GM23338 (cell line): ENCODE measurements around the gene SUGP1. TPM values are rescaled to one million over a fixed set of nuclear protein-coding genes. Genes with fewer than 3 reads are reported as not detected.
A peak's percentile ranks its signal among the peaks of the same experiment; 100 is the strongest.

Source experiments
- ATAC-seq: fragments of 200-7000 bp; cut with Tn5 transposase; 3 replicates; pipeline ENCODE4 v1.9.1; 2020
- DNase-seq: peaks from one replicate; pipeline ENCODE4 v3.0.0-alpha.2; 2015; ENCODE audit warnings: low spot score
- H2AFZ ChIP-seq: fragments of 200-600 bp; sonication (generic); 2 replicates; pipeline ENCODE4 v1.8.0; 2016; ENCODE audit warnings: antibody characterized with exemption, mild to moderate bottlenecking, moderate library complexity
- H3F3A ChIP-seq: fragments of 200-600 bp; sonication (generic); replicated peaks from 2 replicates; pipeline ENCODE4 v1.8.0; 2017; ENCODE audit warnings: antibody characterized with exemption, mixed run types, low read depth
- H3K27ac ChIP-seq: fragments of 200-600 bp; sonication (generic); 2 replicates; pipeline ENCODE4 v1.6.1; 2016; ENCODE audit warnings: low read depth
- H3K27me3 ChIP-seq: fragments of 200-600 bp; sonication (generic); 2 replicates; pipeline ENCODE4 v1.8.0; 2016; ENCODE audit warnings: mild to moderate bottlenecking, mixed run types, moderate library complexity; ENCODE audit not compliant: insufficient read depth
- H3K36me3 ChIP-seq: fragments of 200-600 bp; sonication (generic); 2 replicates; pipeline ENCODE4 v1.8.0; 2016; ENCODE audit warnings: mild to moderate bottlenecking; ENCODE audit not compliant: insufficient read depth
- H3K4me1 ChIP-seq: fragments of 200-600 bp; sonication (generic); 2 replicates; pipeline ENCODE4 v1.8.0; 2016; ENCODE audit warnings: mild to moderate bottlenecking, moderate library complexity; ENCODE audit not compliant: insufficient read depth
- H3K4me2 ChIP-seq: fragments of 200-600 bp; sonication (generic); 2 replicates; pipeline ENCODE4 v1.7.1; 2017; ENCODE audit warnings: mixed run types
- H3K4me3 ChIP-seq: fragments of 200-600 bp; sonication (generic); 2 replicates; pipeline ENCODE4 v1.6.1; 2016; ENCODE audit warnings: mixed run types
- H3K79me2 ChIP-seq: fragments of 200-600 bp; sonication (generic); replicated peaks from 2 replicates; pipeline ENCODE4 v1.8.0; 2017; ENCODE audit warnings: mild to moderate bottlenecking; ENCODE audit not compliant: insufficient read depth
- H3K9me2 ChIP-seq: fragments of 200-600 bp; sonication (generic); 2 replicates; pipeline ENCODE4 v1.8.0; 2017; ENCODE audit not compliant: insufficient read depth
- H4K20me1 ChIP-seq: fragments of 200-600 bp; sonication (generic); replicated peaks from 2 replicates; pipeline ENCODE4 v1.8.0; 2017; ENCODE audit warnings: mild to moderate bottlenecking; ENCODE audit not compliant: insufficient read depth
- H3K27ac Mint-ChIP-seq: 2 replicates; pipeline ENCODE4 v1.8.0; 2020; ENCODE audit warnings: inconsistent platforms, mild to moderate bottlenecking, moderate library complexity, mixed read lengths
- H3K27me3 Mint-ChIP-seq: 3 replicates; pipeline ENCODE4 v1.8.0; 2022; ENCODE audit warnings: low read depth, mild to moderate bottlenecking, moderate library complexity, mixed read lengths, inconsistent platforms; ENCODE audit not compliant: insufficient read depth, poor library complexity
- H3K36me3 Mint-ChIP-seq: 3 replicates; pipeline ENCODE4 v1.8.0; 2021; ENCODE audit warnings: low read depth, mild to moderate bottlenecking, inconsistent platforms, moderate library complexity, mixed read lengths
- H3K4me1 Mint-ChIP-seq: 3 replicates; pipeline ENCODE4 v1.8.0; 2020; ENCODE audit warnings: mild to moderate bottlenecking, inconsistent platforms, mixed read lengths
- H3K4me3 Mint-ChIP-seq: 3 replicates; pipeline ENCODE4 v1.8.0; 2021; ENCODE audit warnings: moderate library complexity, mild to moderate bottlenecking, inconsistent platforms, mixed read lengths
- H3K9me3 Mint-ChIP-seq: 3 replicates; pipeline ENCODE4 v1.8.0; 2020; ENCODE audit warnings: moderate library complexity, mild to moderate bottlenecking, inconsistent platforms, mixed read lengths
- CREB1 ChIP-seq: fragments of 250-450 bp; sonication (Bioruptor Pico); IDR thresholded peaks from 2 replicates; pipeline ENCODE4 v1.5.0; 2020; ENCODE audit warnings: low read depth, mild to moderate bottlenecking, moderate library complexity
- POLR2AphosphoS5 ChIP-seq: IDR thresholded peaks from 2 replicates; pipeline ENCODE4 v1.6.1; 2016; ENCODE audit warnings: antibody characterized with exemption, low read depth
- STAT1 ChIP-seq: IDR thresholded peaks from one replicate; pipeline ENCODE4 v1.6.1; 2016; ENCODE audit warnings: antibody characterized with exemption; ENCODE audit not compliant: unreplicated experiment
- polyA plus RNA-seq: library from polyadenylated mRNA; unstranded; fragments of >200 nt; fragmentation: Nextera tagmentation; extraction: Ambion mirVana; gene quantifications from 2 replicates; pipeline ENCODE4 v1.2.1, GENCODE V29; 2016
- total RNA-seq: library from RNA; depleted of rRNA; stranded (reverse); fragments of >200 nt; shearing (Covaris generic); gene quantifications from 2 replicates; pipeline ENCODE4 v1.2.3, GENCODE V29; 2014
- TF ChIP-seq, protein P1 (sequence below): IDR thresholded peaks from 2 replicates; pipeline ENCODE4 v1.6.1; 2016; ENCODE audit warnings: antibody characterized with exemption
- TF ChIP-seq, protein P2 (sequence below), 2 experiments: fragments of 200-600 bp in 1 of 2; sonication (generic) in 1 of 2; conservative IDR thresholded peaks; 2 replicates each; pipeline versions ENCODE4 v1.5.1 to v1.6.1; 2016 to 2017; ENCODE audit warnings: antibody characterized with exemption in 2 of 2, low read depth in 2 of 2, mild to moderate bottlenecking in 2 of 2, moderate library complexity in 1 of 2

SUGP1 gene
- total and polyA plus RNA-seq, 2 experiments from 2014 or later: 38.6 to 61.6 TPM

DNA sequence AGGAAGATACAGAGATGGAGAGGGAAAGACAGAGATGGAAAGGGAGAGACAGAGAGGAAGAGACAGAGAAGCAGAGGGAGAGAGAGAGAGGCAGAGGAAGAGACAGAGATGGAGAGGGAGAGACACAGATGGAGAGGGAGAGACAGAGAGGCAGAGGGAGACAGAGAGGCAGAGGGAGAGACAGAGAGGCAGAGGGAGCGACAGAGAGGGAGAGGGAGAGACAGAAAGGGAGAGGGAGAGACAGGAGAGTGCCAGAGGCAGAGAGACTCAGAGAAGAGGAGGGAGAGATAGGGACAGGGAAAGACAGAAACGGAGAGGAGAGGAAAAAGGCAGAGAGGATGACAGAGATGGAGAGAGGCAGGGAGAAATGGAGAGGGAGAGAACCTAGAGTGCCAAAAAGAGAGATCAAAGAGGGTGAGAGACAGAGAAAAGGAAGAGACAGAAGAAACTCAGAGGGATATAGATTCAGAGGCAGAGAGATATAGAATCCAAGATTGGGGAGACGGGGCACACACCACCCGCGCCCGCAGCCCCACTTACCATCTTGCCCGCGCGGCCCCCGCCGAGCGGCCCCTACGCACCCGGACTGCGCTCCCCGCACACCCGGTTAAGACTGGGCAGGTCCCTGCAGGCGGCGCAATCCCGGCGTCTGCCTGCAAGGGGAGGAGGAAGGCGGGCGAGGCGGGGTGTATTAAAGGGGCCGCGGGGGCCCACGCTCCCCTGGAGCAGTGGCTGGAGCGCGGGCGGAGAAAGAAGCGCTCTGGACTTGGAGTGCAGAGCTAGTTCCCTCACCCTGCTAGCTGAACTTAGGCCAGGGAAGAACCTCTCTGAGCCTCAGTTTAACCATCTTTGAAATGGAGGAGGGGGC is 57.9 kb downstream of the SUGP1 start:
- H3K27ac Mint-ChIP-seq: no peak overlapping the region

DNA sequence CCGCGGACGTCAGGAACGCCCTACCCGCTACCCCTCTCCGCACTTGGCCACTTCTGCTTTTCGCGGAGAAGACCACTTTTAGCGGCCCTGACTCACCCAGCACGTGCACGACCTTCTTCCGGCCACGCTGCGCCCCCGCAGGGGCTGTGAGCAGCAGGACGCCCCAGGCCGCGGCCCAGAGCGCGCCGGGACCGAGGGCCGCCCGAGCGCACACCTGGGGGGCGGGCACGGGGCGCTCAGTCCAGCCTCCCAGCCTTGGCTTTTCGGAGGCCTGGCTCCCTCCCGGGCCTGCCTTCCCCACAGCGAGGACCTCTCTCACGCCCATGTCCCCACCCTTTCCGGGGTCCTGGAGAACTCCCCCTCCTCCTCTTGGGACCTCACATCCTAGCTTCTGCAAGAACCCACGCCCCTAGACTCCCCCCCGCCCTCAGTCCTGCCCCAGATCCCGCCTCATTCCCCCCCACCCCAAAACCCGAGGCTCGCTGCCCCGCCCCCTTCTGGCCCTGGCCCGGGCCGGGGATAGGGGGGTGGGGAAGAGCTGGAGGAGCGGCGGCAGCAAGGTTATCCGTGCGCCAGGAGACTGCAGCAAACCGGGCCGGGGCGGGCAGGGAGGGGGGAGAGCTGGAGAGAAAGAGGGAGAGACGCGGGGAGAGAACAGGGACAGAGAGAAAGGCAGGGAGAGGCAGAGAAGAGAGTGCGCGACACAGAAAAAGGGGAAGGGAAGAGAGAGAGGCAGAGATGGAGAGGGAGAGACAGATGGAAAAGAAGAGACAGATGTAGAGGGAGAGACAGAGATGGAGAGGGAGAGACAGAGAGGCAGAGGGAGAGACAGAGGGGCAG is 58.7 kb downstream of the SUGP1 start:
- H2AFZ ChIP-seq: peak overlapping the region; percentile 90; the same call in 1 of the 2 replicates
- ATAC-seq (peak; percentile 67), DNase-seq (peak; percentile 88)
- H3K27me3 ChIP-seq: peaks cover 31% of the 10 kb centered on the region
- no peaks in the 10 kb centered on the region for H3K9me2 ChIP-seq
- peaks cover 6% of the 10 kb centered on the region; the same call in 1 of the 2 replicates for H3F3A ChIP-seq
- peaks cover 37% of the 10 kb centered on the region for H3K27me3 Mint-ChIP-seq
- H3K4me3 ChIP-seq: peak overlapping the region; percentile 71
- H3K9me3 Mint-ChIP-seq: peaks cover 7% of the 10 kb centered on the region; the same call in 2 of the 3 replicates
- TF ChIP-seq, protein P1, sequence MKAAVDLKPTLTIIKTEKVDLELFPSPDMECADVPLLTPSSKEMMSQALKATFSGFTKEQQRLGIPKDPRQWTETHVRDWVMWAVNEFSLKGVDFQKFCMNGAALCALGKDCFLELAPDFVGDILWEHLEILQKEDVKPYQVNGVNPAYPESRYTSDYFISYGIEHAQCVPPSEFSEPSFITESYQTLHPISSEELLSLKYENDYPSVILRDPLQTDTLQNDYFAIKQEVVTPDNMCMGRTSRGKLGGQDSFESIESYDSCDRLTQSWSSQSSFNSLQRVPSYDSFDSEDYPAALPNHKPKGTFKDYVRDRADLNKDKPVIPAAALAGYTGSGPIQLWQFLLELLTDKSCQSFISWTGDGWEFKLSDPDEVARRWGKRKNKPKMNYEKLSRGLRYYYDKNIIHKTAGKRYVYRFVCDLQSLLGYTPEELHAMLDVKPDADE: no peak
- TF ChIP-seq, protein P2, sequence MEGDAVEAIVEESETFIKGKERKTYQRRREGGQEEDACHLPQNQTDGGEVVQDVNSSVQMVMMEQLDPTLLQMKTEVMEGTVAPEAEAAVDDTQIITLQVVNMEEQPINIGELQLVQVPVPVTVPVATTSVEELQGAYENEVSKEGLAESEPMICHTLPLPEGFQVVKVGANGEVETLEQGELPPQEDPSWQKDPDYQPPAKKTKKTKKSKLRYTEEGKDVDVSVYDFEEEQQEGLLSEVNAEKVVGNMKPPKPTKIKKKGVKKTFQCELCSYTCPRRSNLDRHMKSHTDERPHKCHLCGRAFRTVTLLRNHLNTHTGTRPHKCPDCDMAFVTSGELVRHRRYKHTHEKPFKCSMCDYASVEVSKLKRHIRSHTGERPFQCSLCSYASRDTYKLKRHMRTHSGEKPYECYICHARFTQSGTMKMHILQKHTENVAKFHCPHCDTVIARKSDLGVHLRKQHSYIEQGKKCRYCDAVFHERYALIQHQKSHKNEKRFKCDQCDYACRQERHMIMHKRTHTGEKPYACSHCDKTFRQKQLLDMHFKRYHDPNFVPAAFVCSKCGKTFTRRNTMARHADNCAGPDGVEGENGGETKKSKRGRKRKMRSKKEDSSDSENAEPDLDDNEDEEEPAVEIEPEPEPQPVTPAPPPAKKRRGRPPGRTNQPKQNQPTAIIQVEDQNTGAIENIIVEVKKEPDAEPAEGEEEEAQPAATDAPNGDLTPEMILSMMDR (conservative IDR thresholded peaks at IDR 0.05; ENCODE audit: low read depth in 2 of 2): no peak
- TF ChIP-seq POLR2AphosphoS5: peak; percentile 57
- TF ChIP-seq CREB1 (CRISPR knock-in tag): no peak
- H3K27ac Mint-ChIP-seq: no peak overlapping the region
- peak overlapping the region; percentile 89 for H3K4me2 ChIP-seq
- peak overlapping the region; percentile 75 for H3K4me3 Mint-ChIP-seq
- peaks cover 13% of the 10 kb centered on the region for H3K4me1 ChIP-seq
- H3K27ac ChIP-seq: no peak overlapping the region
- peaks cover 25% of the 10 kb centered on the region for H3K36me3 Mint-ChIP-seq
- no peaks in the 10 kb centered on the region for H3K79me2 ChIP-seq
- peaks cover 21% of the 10 kb centered on the region for H3K4me1 Mint-ChIP-seq
- H4K20me1 ChIP-seq: no peaks in the 10 kb centered on the region; the same call in 1 of the 2 replicates
- no peaks in the 10 kb centered on the region for H3K36me3 ChIP-seq

More for the DNA sequence above, 57.9 kb downstream of the SUGP1 start:
- Histone ChIP-seq H3K79me2 (no peaks in the 10 kb centered on the region), H3K4me3 (peak overlapping the region; percentile 71), H3K27me3 (peaks cover 31% of the 10 kb centered on the region), H3F3A (peaks cover 6% of the 10 kb centered on the region; the same call in 1 of the 2 replicates), H3K4me1 (peaks cover 13% of the 10 kb centered on the region), H2AFZ (peak overlapping the region; percentile 90), H3K27ac (no peak overlapping the region), H3K4me2 (peak overlapping the region; percentile 89), H3K9me2 (no peaks in the 10 kb centered on the region), H3K36me3 (no peaks in the 10 kb centered on the region), H4K20me1 (no peaks in the 10 kb centered on the region; the same call in 1 of the 2 replicates)
- Mint-ChIP-seq H3K4me3 (peak overlapping the region; percentile 75), H3K9me3 (peaks cover 7% of the 10 kb centered on the region; the same call in 1 of the 3 replicates), H3K27me3 (peaks cover 32% of the 10 kb centered on the region), H3K4me1 (peaks cover 21% of the 10 kb centered on the region), H3K36me3 (peaks cover 17% of the 10 kb centered on the region)
- peak; percentile 82 for DNase-seq
- no peak for TF ChIP-seq STAT1
- 0 out of 2 replicates have a peak, but pooled peaks have one; percentile 29 for TF ChIP-seq POLR2AphosphoS5
- TF ChIP-seq, protein P2 (conservative IDR thresholded peaks at IDR 0.05; ENCODE audit: low read depth in 2 of 2): peak; percentile 48 to 60
- no peak for TF ChIP-seq CREB1 (CRISPR knock-in tag)
- peak; percentile 55 for ATAC-seq
